ENCODE data around the gene FXYD6.
A peak's percentile ranks its signal among the peaks of the same experiment; 100 is the strongest.
"Not testable (repeated sequence)": the region's sequence is repeated elsewhere in the genome, so short reads cannot be mapped to it uniquely, and the experiment has no call there.

FXYD6 gene

DNA sequence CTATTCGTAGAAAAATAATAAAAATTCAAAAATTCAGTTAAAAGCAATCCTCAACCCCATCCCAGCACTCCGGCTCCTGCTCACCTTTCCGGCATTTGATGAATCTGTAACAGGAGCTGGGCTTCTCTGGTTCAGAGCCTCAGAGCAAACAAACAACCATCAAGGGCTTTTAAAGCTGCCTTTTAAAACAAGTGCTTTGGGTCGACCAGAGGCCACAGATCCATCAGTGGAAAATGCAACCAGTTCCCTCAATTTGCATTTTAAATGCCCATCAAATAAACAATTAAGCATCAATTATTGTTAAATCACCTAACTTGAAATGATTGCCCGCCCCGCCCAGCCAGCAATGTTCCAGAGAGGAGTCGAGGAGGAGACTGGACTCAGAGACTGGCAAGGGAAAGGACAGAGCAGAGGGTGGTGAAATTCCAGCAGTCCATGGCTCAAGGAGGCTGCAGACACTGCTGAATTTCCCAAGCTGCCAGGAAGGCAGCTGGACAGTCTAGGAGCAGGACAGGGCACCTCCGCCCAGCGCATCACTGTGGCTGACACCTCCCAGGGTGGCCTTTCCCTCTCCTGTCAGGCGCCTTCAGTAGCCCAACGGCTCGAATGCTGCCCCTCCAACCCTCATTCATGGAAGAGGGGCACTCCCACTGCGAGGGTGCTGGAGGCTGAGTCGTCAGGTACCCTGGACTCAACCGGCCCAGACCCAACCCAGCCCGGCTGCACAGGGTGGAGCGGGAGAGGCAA lies 7.5 kb downstream of the FXYD6 start:
- peak; percentile 96 for DNase-seq

- DNase-seq: no peak
These were observed 8.4 kb downstream of the FXYD6 start for GRCh38 chr11:117868088-117868487.

DNA sequence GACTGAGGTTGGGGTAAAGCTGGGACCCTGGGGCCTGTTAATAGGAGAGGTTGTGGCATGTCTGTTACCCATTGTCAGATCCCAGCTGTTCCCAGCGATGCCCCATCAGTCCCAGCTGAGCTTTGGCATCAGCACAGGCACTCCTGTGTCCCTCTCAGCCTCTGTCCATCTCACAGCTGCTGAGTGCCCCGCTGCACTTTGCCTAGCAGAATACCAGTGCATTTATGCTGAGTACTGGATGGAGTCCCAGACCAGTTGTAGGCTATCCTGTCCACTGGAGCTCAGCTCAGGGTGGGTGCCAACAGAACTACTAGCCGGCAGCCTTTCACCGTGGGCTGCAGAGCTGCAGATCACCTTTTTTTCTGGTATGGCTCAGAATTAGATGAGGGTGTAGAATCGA lies 9.9 kb downstream of the FXYD6 start:
- DNase-seq: no peak

DNA sequence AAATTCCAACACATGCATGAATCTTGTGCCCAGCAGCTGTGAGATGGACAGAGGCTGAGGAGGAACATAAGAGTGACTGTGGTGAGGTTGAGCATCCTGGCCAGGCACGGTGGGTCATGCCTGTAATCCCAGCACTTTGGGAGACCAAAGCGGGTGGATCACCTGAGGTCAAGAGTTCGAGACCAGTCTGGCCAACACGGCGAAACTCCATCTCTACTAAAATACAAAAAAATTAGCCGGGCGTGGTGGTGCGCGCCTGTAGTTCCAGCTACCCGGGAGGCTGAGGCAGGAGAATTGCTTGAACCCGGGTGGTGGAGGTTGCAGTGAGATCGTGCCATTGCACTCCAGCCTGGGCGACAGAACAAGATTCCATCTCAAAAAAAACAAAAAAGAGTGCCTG lies 10.9 kb downstream of the FXYD6 start:
- DNase-seq: not testable (repeated sequence)

DNA sequence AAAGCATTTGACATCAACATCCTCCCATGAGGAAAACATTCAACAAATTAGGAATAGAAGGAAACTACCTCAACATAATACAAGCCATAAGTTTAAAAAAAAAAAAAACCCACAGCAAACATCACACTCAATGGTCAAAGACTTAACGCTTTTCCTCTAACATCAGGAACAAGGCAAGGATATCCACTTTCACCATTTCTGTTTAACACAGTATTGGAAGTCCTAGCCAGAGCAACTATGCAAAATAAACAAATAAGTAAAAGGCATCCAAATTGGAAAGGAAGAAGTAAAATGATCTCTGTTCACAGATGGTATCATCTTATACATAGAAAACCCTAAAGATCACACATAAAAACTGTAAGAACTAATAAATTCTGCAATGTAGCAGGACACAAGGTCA lies 13.1 kb downstream of the FXYD6 start:
- DNase-seq: no peak

DNA sequence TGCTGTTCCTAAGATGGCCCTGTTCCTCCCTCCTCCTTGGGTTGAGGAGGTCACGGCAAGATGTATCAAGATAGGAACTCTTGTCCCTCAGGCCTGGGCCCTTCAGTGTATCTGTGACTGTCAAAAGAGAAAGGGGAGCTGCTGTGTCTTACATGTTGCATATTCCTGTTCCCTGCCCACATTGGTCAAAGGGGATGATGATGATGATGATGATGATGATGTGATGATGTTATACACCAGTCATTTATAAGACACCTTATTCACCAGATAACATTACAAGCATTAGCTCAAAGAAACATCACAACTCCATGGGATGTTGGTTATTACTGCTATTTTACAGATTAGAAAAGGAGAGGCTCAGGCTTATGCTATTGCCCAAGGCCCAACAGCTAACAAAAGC lies 13.7 kb downstream of the FXYD6 start:
- no peak for DNase-seq

GRCh38 chr11:117862019-117862725 lies 14.3 kb downstream of the FXYD6 start:
- no peak for DNase-seq

GRCh38 chr11:117861151-117862018 lies 15.1 kb downstream of the FXYD6 start:
- peak; percentile 78 for DNase-seq

DNA sequence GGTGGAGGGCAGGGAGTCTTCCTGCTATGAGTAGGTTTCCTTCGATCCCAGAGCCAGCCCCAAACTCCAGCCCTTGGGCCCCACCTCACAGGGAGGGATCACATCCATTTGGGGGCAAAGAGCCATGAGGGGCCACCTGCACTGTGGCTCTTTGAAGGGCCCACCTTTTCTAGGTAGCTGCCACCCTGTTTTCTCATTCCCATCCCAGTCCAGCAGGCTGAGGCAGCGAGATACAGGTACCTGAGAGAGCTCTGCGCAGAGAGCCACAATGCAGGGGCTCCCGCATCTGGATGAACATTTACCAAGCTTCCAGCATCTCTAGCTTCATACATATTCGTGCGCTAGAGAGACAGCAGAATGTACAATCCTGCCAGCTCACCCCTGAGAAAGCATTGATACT lies 16.3 kb downstream of the FXYD6 start:
- no peak for DNase-seq

DNA sequence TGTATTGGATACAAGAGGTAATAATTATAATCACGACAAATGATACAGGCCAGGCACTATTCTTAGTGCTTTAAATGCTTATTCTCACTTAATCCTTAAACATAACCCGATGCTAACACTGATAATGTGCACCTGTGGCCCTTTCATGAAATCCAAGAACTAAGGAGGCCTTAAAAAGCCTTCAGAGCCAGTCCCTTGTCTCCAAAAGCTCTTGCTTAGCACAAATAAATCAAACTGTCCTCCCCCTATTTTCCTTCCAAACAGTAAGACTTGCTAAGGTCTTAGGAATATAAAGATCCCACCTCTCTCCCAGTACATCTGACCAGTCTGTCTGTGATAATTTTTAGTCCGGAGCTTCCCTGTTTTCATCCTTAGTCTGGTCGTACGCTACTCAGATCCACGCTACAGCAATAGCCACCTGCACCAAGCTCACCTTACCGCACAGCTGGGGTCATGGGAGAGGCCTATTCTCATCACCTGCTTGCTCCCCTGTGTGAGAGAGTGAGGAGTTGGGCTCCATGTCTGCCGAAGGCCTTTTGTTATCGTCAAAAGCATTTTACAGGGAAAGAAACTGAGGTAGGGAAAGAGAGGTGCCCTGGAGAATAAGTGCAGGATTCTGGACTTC lies 16.9 kb downstream of the FXYD6 start:
- DNase-seq: no peak

DNA sequence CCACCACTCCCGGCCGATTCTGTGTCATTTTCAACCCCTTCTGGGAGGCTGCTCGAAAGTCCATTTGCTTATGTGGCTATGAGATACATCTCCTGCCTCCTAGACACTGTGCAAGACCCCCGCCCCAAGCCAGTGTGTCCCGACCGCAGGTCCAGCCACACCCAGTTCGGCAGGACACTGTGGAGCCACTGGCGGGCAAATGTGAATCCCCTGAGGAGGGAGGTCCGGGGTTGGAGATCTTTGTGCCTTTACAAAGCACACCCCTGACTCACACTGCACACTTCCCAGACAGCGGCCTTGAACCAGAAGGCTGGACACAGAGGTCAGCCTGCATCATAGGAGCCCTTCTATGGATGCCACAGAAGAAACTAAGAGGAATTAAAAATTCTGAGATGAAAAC lies 17.4 kb downstream of the FXYD6 start:
- no peak for DNase-seq

- no peak for DNase-seq
These were observed 18.6 kb downstream of the FXYD6 start for GRCh38 chr11:117857734-117858414.

GRCh38 chr11:117855912-117856651 lies 20.4 kb downstream of the FXYD6 start:
- DNase-seq: no peak

DNA sequence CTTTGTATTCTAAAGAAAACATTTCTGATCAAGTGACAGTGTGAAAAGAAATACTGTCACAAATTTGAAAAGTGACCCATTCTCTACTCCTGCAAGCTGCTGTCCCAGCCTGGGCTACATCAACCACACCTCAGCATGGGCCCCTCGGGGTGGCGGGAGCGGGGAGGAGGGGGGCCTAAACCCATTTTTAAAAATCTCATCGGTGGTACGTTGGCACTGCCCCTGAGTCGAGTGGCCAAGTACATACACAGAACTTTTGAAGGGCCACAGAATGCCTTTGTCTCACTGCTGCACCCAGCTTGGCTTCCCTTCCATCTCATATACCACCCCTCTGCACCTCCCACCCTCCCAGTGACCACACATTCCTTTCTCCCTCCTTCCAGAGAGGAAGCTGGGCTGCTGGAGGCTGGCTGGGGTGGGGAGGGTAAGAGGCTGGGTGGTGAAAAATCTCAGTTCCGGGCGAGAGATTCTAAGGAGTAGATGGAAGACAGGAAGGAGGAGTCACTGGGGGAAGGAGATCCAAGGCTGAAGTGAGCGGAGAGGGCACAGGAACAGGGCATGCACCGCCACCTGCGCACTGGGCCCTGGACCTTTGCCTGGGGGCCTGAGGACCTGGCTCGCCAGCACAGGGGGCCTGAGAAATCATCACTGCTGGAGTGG lies 21.1 kb downstream of the FXYD6 start:
- no peak for DNase-seq

GRCh38 chr11:117852309-117852708 lies 24.1 kb downstream of the FXYD6 start:
- no peak for DNase-seq

DNA sequence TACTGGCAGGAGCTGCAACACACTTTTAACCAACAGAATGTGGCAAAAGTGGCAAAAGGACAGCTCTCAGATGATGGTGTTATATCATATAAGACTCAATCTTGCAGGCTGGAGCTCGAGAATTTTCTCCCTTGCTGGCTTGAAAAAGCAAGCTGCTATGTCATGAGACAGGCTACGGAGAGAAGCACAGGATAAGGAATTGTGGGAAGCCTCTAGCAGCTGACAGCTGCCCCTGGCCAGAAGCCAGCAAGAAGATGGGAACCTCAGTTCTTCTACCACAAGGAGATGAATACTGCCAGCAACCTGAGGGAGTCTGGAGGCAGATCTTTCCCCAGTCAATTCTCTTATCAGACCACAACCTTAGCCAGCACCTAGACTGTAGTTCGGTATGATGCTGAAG lies 24.6 kb downstream of the FXYD6 start:
- no peak for DNase-seq

- no peak for DNase-seq
These were observed 25.4 kb downstream of the FXYD6 start for GRCh38 chr11:117851106-117851505.

- no peak for DNase-seq
These were observed 26.6 kb downstream of the FXYD6 start for GRCh38 chr11:117849781-117850414.

- no peak for DNase-seq
These were observed 32.6 kb downstream of the FXYD6 start for GRCh38 chr11:117843666-117844484.

Data from DMS79 (cell line).